ENCODE data around the gene NEDD9. TPM values are rescaled to one million over a fixed set of nuclear protein-coding genes. Genes with fewer than 3 reads are reported as not detected.

NEDD9 gene
- total RNA-seq, 1 donor from 2014 or later, result 23.2 TPM

DNA sequence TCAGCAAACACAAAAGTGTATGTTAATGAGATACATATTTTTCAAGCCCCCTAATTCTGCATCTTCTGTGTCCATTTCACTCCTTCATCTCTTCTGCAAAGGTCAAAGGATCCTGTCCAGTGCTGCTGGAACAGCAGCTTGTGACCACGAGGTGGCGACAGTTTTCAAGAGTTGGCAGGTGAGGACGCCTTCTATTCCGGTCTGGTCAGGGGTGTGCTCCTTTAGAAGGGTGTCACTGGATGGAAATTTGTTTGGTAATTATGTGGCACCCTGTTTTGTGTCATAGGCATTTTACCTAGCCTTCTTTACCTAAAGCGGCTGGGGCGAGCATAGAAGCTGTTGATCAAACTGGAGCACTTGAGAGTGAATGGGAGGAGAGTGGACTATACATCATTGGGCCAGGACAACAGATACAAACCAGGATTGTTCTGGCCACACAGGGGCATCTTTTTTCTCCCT, 88.0 kb downstream of the NEDD9 start:
- Mint-ChIP-seq H3K36me3 (ENCODE audit: low read depth) (no peaks in the 10 kb centered on the region), H3K27me3 (ENCODE audit: low read depth) (no peaks in the 10 kb centered on the region), H3K4me1 (ENCODE audit: low read depth) (peaks cover 22% of the 10 kb centered on the region), H3K9me3 (ENCODE audit: low read depth) (no peaks in the 10 kb centered on the region), H3K27ac (ENCODE audit: unreplicated experiment) (no peak overlapping the region), H3K4me3 (ENCODE audit: unreplicated experiment) (no peak overlapping the region)
- TF ChIP-seq, protein P1, sequence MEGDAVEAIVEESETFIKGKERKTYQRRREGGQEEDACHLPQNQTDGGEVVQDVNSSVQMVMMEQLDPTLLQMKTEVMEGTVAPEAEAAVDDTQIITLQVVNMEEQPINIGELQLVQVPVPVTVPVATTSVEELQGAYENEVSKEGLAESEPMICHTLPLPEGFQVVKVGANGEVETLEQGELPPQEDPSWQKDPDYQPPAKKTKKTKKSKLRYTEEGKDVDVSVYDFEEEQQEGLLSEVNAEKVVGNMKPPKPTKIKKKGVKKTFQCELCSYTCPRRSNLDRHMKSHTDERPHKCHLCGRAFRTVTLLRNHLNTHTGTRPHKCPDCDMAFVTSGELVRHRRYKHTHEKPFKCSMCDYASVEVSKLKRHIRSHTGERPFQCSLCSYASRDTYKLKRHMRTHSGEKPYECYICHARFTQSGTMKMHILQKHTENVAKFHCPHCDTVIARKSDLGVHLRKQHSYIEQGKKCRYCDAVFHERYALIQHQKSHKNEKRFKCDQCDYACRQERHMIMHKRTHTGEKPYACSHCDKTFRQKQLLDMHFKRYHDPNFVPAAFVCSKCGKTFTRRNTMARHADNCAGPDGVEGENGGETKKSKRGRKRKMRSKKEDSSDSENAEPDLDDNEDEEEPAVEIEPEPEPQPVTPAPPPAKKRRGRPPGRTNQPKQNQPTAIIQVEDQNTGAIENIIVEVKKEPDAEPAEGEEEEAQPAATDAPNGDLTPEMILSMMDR (IDR thresholded peaks at IDR 0.05), result peak; percentile 100
- DNase-seq (ENCODE audit: low spot score), result no peak

DNA sequence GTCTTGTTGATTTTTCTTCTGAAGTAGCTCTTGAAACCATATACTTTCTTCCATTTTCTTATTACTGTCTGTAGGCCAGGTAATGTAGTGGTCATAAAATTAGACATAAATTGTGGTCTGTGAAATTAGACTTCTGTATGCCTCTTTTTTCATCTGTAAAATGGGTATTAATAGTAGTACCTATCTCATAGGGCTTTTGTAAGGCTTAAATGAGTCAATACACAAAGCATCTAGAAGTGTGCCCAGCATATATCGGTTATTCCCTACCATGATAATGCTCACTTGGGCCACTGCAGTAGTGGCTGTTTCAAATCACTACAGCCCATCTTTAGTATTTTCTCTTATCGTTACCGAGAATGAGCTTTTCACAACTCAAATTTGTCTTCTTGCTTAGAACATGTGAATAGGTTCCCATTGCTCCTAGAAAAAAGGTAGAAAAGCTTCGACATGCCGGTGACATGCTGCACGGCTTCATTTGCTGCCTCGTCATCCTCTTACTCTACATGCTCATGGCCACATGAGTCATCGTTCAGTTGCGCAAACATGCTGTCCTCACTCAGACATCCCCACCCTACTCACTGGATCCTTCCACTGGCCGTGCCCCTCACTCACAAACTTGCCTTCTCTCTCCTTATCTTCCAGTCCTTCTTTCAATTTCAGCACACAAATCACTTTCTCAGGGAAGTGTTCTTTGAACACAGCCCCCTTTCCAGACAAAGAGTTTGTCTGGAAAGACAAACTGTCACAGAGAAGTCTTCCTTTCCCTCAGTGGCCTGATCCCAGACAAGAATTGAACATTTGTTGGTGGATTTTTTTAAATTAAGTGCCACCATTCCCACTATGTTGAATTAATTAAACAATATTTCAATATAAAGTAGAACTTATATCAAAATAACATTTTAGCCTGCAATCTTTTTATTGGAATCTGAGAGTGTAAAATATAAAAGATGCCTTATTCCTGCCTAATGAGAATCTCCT, 88.8 kb downstream of the NEDD9 start:
- no peaks in the 10 kb centered on the region for H3K9me3 Mint-ChIP-seq (ENCODE audit: low read depth)
- H3K4me3 Mint-ChIP-seq (ENCODE audit: unreplicated experiment), result no peak overlapping the region
- H3K27ac Mint-ChIP-seq (ENCODE audit: unreplicated experiment), result peak overlapping the region; percentile 93
- no peak for DNase-seq (ENCODE audit: low spot score)
- TF ChIP-seq, protein P1 (IDR thresholded peaks at IDR 0.05), result no peak
- peaks cover 4% of the 10 kb centered on the region for H3K36me3 Mint-ChIP-seq (ENCODE audit: low read depth)
- peaks cover 28% of the 10 kb centered on the region for H3K4me1 Mint-ChIP-seq (ENCODE audit: low read depth)
- H3K27me3 Mint-ChIP-seq (ENCODE audit: low read depth), result no peaks in the 10 kb centered on the region

DNA sequence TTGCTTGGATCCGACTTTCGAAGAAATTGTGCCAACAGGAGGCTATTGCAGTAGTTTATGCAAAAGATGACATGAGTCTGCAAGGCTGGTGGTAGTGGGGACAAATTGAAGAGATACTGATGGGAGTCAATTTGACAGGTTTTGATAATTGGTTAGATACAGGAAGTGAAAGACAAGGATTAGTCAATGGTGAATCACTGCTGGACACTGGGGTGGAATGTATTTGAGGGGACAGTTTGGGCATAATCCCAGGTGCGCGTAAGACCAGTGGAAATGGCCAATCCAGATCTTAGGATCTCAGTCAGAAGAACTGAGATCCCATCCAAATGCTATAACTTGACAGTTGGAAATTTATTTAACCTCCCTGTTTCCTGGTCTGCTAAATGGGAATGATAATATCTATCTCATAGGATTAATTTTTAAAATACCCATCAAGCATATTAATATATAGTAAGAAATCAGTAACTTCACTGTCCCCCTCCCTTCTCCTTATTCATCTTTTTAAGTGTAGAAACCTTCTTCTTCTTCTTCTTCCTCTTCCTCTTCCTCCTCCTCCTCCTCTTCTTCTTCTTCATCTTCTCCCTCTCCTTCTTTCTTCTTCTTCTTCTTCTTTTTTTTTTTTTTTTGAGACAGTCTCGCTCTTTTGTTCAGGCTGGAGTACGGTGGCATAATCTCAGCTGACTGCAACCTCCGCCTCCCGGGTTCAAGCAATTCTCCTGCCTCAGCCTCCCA, 90.0 kb downstream of the NEDD9 start:
- TF ChIP-seq, protein P1 (IDR thresholded peaks at IDR 0.05), result no peak
- DNase-seq (ENCODE audit: low spot score), result no peak
- no peaks in the 10 kb centered on the region for H3K9me3 Mint-ChIP-seq (ENCODE audit: low read depth)
- no peak overlapping the region for H3K4me3 Mint-ChIP-seq (ENCODE audit: unreplicated experiment)
- H3K36me3 Mint-ChIP-seq (ENCODE audit: low read depth), result peaks cover 4% of the 10 kb centered on the region
- no peak overlapping the region for H3K27ac Mint-ChIP-seq (ENCODE audit: unreplicated experiment)
- H3K4me1 Mint-ChIP-seq (ENCODE audit: low read depth), result peaks cover 28% of the 10 kb centered on the region
- H3K27me3 Mint-ChIP-seq (ENCODE audit: low read depth), result no peaks in the 10 kb centered on the region

DNA sequence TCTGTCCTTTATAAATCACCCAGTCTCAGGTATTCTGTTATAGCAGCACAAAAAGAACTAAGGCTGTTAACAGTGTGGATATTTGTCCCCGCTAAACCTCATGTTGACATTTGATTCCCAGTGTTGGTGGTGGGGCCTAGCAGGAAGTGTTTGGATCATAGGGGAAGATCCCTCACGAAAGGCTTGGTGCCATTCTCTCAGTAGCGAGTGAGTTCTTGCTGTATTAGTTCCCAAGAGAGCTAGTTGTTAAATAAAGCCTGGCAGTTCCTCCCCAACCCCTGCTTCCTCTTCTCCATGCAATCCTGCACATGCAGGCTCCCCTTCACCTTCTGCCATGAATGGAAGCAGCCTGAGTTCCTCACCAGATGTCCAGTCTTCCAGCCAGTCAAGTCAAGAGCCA, 91.2 kb downstream of the NEDD9 start:
- H3K27ac Mint-ChIP-seq (ENCODE audit: unreplicated experiment), result no peak overlapping the region
- H3K4me3 Mint-ChIP-seq (ENCODE audit: unreplicated experiment), result no peak overlapping the region
- TF ChIP-seq, protein P1 (IDR thresholded peaks at IDR 0.05), result no peak
- no peaks in the 10 kb centered on the region for H3K27me3 Mint-ChIP-seq (ENCODE audit: low read depth)
- H3K36me3 Mint-ChIP-seq (ENCODE audit: low read depth), result peaks cover 4% of the 10 kb centered on the region
- no peak for DNase-seq (ENCODE audit: low spot score)
- no peaks in the 10 kb centered on the region for H3K9me3 Mint-ChIP-seq (ENCODE audit: low read depth)
- peaks cover 35% of the 10 kb centered on the region for H3K4me1 Mint-ChIP-seq (ENCODE audit: low read depth)

DNA sequence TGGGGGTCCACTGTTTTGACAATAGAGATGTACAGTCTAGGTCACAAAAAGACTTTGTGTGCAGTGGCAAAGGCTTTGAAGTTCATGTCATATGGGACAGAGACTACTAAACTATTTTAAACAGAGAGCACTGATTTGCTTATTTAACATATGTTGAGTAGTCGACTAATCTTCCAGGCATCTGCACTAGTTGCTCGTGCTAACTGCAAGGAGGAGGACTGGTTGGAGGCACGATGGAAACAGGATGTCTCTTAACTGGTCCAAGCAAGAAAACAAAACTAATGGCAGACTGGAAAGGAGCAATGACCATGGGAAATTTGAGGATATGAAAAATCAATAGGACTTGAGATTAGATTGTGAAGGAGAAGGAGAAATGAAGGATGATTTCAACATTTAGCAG, 92.4 kb downstream of the NEDD9 start:
- peaks cover 35% of the 10 kb centered on the region for H3K4me1 Mint-ChIP-seq (ENCODE audit: low read depth)
- no peaks in the 10 kb centered on the region for H3K27me3 Mint-ChIP-seq (ENCODE audit: low read depth)
- TF ChIP-seq, protein P1 (IDR thresholded peaks at IDR 0.05), result no peak
- H3K9me3 Mint-ChIP-seq (ENCODE audit: low read depth), result no peaks in the 10 kb centered on the region
- H3K4me3 Mint-ChIP-seq (ENCODE audit: unreplicated experiment), result no peak overlapping the region
- peaks cover 9% of the 10 kb centered on the region for H3K36me3 Mint-ChIP-seq (ENCODE audit: low read depth)
- no peak overlapping the region for H3K27ac Mint-ChIP-seq (ENCODE audit: unreplicated experiment)
- DNase-seq (ENCODE audit: low spot score), result no peak

Measured in chondrocyte (in vitro differentiated cells).